Activated CD4-positive, CD25-positive, alpha-beta regulatory T cell treated with anti-CD3 and anti-CD28 coated beads, Interleukin-2, amount 50 U/mL, for 72 hours (primary cell): ENCODE results near the gene PLPP3.

Experiments
- DNase-seq: peaks from one replicate; pipeline ENCODE4 v3.0.0; 2021

Gene PLPP3

DNA sequence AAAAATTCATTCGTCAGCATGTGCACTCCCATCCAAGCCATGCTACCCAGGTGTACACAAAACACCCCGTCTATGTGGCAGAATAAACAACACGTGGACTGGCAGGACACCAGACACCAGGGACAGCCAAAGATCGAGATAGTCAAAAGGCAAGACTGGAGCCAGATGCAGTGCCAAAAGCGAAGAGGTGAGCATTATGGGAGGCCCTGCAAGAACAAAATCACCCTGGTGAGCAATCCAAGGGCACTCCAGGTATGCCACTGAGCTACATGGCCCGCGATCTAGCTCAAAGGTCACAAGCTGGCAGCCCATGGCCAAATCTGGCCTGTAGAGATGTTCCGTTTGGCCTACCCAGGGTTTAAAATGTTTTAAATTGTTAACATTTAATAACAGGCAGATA, 33.7 kb downstream of the PLPP3 start:
- DNase-seq, result no peak

GRCh38 chr1:56543783-56544612, 35.4 kb downstream of the PLPP3 start:
- no peak for DNase-seq

DNA sequence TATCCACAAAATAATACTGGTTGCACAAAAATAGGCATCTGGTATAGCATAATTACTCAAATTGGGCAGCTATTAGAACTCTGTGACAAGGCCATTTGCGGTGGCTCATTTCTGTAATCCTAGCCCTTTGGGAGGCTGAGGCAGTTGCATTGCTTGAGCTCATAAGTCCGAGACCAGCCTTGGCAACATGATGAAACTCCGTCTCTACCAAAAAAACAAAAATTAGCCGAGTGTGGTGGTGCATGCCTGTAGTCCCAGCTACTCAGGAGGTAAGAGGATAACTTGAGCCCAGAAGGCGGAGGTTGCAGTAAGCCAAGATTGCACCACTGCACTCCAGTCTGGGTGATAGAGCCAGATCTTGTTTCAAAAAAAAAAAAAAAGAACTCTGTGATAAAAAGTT, 36.7 kb downstream of the PLPP3 start:
- no peak for DNase-seq

- no peak for DNase-seq
Observed at GRCh38 chr1:56541408-56541807, 38.0 kb downstream of the PLPP3 start.

- DNase-seq, result no peak
Observed at GRCh38 chr1:56540467-56540866, 38.9 kb downstream of the PLPP3 start.

DNA sequence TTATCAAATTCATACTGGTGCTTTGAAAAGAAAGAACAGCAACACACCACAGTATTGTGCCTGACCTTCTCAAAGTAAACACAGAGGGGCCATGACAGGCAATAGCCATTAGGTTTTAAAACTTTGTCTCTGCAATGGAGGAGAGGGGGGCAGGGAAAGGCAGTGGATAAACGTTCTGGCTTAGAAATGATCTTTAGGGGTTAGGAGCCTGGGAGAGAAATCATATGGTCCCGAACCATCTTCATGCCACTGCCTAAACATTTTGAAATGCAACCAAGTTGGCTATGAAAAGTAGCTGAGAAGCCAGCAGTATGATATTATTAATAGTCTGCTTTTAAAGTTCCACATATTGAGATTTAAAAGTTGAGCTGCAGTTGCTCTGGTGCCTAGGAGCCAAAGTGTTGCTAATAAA, 39.8 kb downstream of the PLPP3 start:
- DNase-seq, result no peak

DNA sequence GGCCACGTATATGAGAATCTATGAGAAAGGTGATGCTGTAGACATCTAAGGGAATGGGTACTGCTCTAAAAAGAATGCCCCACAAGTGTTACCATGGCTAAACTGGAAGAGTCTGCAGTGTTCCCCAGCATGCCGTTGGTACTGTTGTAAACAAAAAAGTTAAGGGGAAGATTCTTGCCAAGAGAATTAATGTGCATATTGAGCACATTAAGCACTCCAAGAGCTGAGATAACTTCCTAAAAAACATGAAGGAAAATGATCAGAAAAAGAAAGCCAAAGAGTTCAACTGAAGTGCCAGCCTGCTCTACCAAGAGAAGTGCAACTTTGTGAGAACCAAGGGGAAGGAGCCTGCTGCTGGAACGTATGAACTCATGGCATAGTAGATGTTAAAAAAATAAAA, 40.8 kb downstream of the PLPP3 start:
- DNase-seq, result no peak

DNA sequence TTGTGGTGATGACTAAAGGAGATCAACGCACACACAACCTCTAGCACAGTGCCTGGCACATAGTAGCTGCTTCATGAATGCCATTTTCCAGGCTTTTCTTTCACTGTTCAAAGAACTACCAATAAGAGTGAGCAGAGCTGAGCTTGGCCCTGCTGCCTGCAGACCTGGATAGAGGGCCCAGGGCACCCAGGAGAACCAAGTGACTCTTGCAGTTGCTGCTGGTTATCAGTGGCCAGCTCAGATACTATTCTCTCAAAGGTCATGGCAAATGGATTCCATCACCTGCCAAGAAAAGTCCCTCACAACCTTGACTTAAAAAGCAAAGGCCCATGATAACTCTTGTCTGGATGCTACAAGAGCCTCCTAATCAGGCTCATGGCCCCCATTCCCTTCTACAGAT, 41.7 kb downstream of the PLPP3 start:
- DNase-seq, result no peak

DNA sequence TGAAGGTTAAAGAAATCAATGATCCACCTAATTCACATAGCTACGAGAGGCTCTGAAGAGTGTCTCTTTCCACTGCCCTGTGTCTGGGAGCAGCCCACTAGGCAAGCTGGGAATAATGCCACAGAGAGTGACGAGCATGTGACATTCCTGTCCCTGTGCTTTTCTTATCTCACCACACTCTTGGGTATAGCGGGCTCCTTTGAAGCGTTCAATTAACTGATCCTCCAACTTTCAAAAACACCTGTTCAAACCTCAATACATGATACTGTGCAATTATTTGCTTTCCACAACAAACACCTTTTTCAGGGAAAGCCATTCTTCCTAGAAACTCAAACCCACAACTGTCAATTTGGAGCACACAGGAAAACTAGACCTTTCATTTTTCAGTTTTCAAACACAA, 43.4 kb downstream of the PLPP3 start:
- no peak for DNase-seq

- DNase-seq, result no peak
Observed at GRCh38 chr1:56535362-56535761, 44.0 kb downstream of the PLPP3 start.

- no peak for DNase-seq
Observed at GRCh38 chr1:56534130-56534651, 45.2 kb downstream of the PLPP3 start.

DNA sequence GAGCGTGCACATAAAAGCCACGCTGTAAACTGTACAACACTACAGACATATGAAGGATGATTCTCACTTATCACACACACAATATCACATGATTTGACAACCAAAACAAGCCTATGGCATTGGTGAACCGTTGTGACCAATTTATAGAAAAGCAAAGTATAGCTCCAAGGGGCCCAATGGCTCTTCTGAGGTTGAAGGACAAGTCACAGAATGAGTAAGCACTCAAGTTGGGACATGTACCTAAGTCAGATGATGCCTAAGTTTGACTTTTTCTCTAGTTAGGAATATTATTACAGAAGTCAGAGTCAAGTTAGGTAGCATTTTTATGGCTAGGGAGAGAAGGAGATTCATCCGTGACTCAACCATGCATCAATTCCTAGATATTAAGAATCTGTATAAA, 45.7 kb downstream of the PLPP3 start:
- no peak for DNase-seq

DNA sequence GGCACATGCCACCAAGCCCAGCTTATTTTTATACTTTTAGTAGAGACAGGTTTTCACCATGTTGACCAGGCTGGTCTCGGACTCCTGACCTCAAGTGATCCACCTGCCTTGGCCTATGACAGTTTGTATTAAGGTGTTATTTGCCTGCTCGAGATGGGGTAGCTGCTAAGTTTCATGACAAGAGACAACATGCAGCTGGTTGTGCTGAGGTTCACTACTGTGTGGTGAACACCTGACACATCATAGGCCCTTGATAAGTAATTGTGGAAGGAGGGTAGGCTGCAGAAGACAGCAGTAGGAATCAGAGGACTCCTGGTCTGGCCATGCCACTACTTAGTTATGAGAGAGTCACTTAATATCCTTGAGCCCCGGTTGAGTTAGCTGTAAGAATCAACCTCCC, 46.2 kb downstream of the PLPP3 start:
- no peak for DNase-seq

- DNase-seq, result no peak
Observed at GRCh38 chr1:56532350-56532683, 47.0 kb downstream of the PLPP3 start.

GRCh38 chr1:56531624-56532349, 47.6 kb downstream of the PLPP3 start:
- no peak for DNase-seq

GRCh38 chr1:56529801-56530200, 49.6 kb downstream of the PLPP3 start:
- no peak for DNase-seq

GRCh38 chr1:56527548-56528302, 51.6 kb downstream of the PLPP3 start:
- no peak for DNase-seq

GRCh38 chr1:56526571-56527174, 52.7 kb downstream of the PLPP3 start:
- no peak for DNase-seq

GRCh38 chr1:56525489-56526041, 53.8 kb downstream of the PLPP3 start:
- no peak for DNase-seq

DNA sequence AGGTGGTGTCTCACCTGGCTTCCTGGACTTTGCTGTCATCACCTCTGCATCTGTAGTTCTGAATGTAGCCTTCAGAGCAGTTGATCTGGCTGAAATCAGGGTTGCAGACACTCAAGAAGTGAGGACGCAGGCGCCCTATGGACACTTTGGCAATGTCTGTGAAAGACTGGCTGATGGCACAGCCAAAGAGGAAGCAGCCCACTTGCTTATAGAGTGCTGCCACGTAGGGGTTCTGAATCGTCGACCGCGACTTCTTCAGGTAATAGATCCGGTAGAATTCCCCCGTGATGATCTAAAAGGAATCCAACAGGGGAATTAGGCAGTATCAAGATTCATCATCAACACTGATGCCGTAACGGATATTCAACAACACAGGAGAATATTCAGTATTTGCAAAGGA, 55.1 kb downstream of the PLPP3 start:
- no peak for DNase-seq

- no peak for DNase-seq
Observed at GRCh38 chr1:56522680-56523079, 56.7 kb downstream of the PLPP3 start.

- DNase-seq, result no peak
Observed at GRCh38 chr1:56520016-56520601, 59.3 kb downstream of the PLPP3 start.
